Left ventricle myocardium inferior (tissue), 1 donor: ENCODE measurements around the gene TMEM35B. TPM values are rescaled to one million over a fixed set of nuclear protein-coding genes. Genes with fewer than 3 reads are reported as not detected.

Experiments used
- DNase-seq: peaks from one replicate; pipeline ENCODE4 v3.0.0-alpha.2; 2020
- H3K27ac ChIP-seq: fragments of 200-600 bp; replicated peaks from 2 replicates; pipeline ENCODE4 v1.8.0; 2021
- H3K27me3 ChIP-seq: fragments of 200-600 bp; 2 replicates; pipeline ENCODE4 v1.8.0; 2021; ENCODE audit warnings: low read depth
- H3K36me3 ChIP-seq: fragments of 200-600 bp; 2 replicates; pipeline ENCODE4 v1.8.0; 2021
- H3K4me1 ChIP-seq: fragments of 200-600 bp; 2 replicates; pipeline ENCODE4 v1.8.0; 2021
- H3K4me3 ChIP-seq: fragments of 200-600 bp; 2 replicates; pipeline ENCODE4 v1.8.0; 2021; ENCODE audit warnings: mild to moderate bottlenecking, moderate library complexity
- H3K9me3 ChIP-seq: fragments of 200-600 bp; replicated peaks from 2 replicates; pipeline ENCODE4 v1.8.0; 2021
- CTCF ChIP-seq: fragments of 200-600 bp; IDR thresholded peaks from 2 replicates; pipeline ENCODE4 v1.8.0; 2021; ENCODE audit warnings: antibody characterized with exemption, mild to moderate bottlenecking, borderline replicate concordance
- intact Hi-C: fragments of 100-400 bp; cut with micrococcal nuclease; formaldehyde crosslinking; loops from one replicate; pipeline ENCODE4 v1.11.0; 2022
- total RNA-seq: library from RNA; stranded (reverse); fragmentation: NEBNext Ultra II Directional; extraction: Animal tissue kit (Norgen Biotek cat#: 25700); gene quantifications from one replicate; pipeline ENCODE4 v1.2.1, GENCODE V29; 2021
- donor health status: DM: no; HTN: yes; CAD: no; lungs with severe emphysema.

TMEM35B gene
- total RNA-seq, 1 donor from 2014 or later, result 8.3 TPM

GRCh38 chr1:34976384-34977209 is 8.6 kb downstream of the TMEM35B start:
- Histone ChIP-seq H3K27ac (no peak overlapping the region), H3K9me3 (no peaks in the 10 kb centered on the region), H3K4me3 (peak overlapping the region; percentile 11), H3K36me3 (peaks cover 10% of the 10 kb centered on the region), H3K27me3 (peaks cover 20% of the 10 kb centered on the region), H3K4me1 (peaks cover 6% of the 10 kb centered on the region)
- intact Hi-C loops, result no loop called here
- TF ChIP-seq CTCF, result no peak
- DNase-seq, result no peak

DNA sequence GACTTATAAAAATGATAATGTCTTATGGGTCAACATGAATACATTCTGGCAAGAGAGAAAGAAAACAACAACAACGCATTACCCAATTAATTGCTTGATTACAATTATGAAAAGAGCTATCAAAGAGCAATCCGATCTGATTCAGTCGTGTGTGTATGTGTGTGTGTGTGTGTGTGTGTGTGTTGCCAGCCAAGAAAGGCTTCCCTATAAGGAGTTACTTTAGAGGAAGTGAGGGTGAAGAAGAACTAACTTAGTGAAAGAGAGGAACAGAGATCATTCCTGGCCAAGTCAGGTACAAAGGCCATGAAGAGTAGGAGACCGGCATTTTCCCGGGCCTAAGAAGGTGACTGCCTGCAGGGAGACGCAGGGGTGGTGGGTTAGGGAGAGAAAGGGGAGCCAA is 9.4 kb downstream of the TMEM35B start:
- H3K27ac ChIP-seq, result no peak overlapping the region
- no peak overlapping the region for H3K4me3 ChIP-seq
- DNase-seq, result no peak
- TF ChIP-seq CTCF, result no peak
- peaks cover 20% of the 10 kb centered on the region for H3K27me3 ChIP-seq
- H3K9me3 ChIP-seq, result no peaks in the 10 kb centered on the region
- intact Hi-C loops, result no loop called here
- peaks cover 2% of the 10 kb centered on the region for H3K36me3 ChIP-seq
- H3K4me1 ChIP-seq, result peaks cover 6% of the 10 kb centered on the region

DNA sequence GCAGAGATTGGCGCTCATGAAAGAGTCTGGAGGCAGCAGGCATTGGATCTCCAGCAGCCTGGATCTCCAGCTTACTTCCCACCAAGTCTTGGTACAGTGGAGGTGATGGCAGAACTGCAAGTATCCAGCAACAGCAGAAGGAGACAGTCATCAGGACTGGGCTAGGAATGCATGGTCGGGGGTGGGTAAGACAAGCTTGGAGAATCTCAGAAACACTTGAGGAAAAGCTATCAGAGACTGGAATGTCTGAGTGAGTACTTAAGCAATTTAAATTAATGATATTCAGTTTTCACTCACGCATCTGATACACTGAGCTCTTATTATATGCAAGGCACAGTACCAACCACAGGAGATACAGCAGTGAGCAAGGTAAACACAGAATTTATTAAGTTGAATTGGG is 9.8 kb downstream of the TMEM35B start:
- H3K27ac ChIP-seq, result no peak overlapping the region
- H3K36me3 ChIP-seq, result no peaks in the 10 kb centered on the region
- peaks cover 6% of the 10 kb centered on the region for H3K4me1 ChIP-seq
- peaks cover 20% of the 10 kb centered on the region for H3K27me3 ChIP-seq
- intact Hi-C loops, result no loop called here
- H3K9me3 ChIP-seq, result no peaks in the 10 kb centered on the region
- DNase-seq, result no peak
- no peak for TF ChIP-seq CTCF
- H3K4me3 ChIP-seq, result no peak overlapping the region

DNA sequence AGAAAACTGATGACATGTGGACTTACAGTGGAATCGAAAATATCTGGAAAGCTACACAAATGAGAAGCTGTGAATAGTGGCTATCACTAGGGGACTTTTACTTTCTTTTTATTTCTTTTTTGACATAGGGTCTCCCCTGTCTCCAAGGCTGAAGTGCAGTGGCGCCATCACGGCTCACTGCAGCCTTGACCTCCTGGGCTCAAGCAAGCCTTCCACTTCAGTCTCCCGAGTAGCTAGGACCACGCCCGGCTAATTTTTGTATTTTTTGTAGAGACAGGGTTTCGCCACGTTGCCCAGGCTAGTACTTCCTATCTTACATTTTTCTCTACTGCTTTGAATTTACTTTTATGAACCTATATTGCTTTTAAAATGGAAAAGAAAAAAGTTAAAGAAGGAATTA is 10.5 kb downstream of the TMEM35B start:
- H3K4me3 ChIP-seq, result no peak overlapping the region
- H3K4me1 ChIP-seq, result peaks cover 6% of the 10 kb centered on the region
- H3K27ac ChIP-seq, result no peak overlapping the region
- DNase-seq, result no peak
- intact Hi-C loops, result no loop called here
- no peaks in the 10 kb centered on the region for H3K9me3 ChIP-seq
- no peaks in the 10 kb centered on the region for H3K36me3 ChIP-seq
- TF ChIP-seq CTCF, result no peak
- peaks cover 20% of the 10 kb centered on the region for H3K27me3 ChIP-seq

- Histone ChIP-seq H3K27ac (no peak overlapping the region), H3K4me1 (peaks cover 2% of the 10 kb centered on the region), H3K27me3 (peaks cover 20% of the 10 kb centered on the region), H3K4me3 (no peak overlapping the region), H3K36me3 (no peaks in the 10 kb centered on the region), H3K9me3 (no peaks in the 10 kb centered on the region)
- DNase-seq, result no peak
- intact Hi-C loops, result no loop called here
- TF ChIP-seq CTCF, result no peak
Measured at GRCh38 chr1:34973326-34973725, 11.8 kb downstream of the TMEM35B start.
